Calu3 (cell line): ENCODE measurements around the gene C3orf52. TPM values are rescaled to one million over a fixed set of nuclear protein-coding genes. Genes with fewer than 3 reads are reported as not detected.

Source experiments
- BruUV-seq: library from RNA; stranded (reverse); fragments of 400-500 nt; replicated peaks from 2 replicates; lab custom pipeline; 2021; lab: Mats Ljungman, UMichigan
- CTCF ChIA-PET: fragments of 300-600 bp; sonication (Branson Sonifier 250); formaldehyde crosslinking; loops from one replicate; lab custom pipeline; 2022; ENCODE audit warnings: antibody characterized with exemption; lab: Charles Lee
- DNase-seq: peaks from one replicate; pipeline ENCODE4 v3.0.0; 2022
- H3K27ac Mint-ChIP-seq: one replicate; pipeline ENCODE4 v1.8.0; 2022; ENCODE audit warnings: mixed read lengths; ENCODE audit not compliant: unreplicated experiment
- H3K27me3 Mint-ChIP-seq: one replicate; pipeline ENCODE4 v1.8.0; 2022; ENCODE audit warnings: mixed read lengths; ENCODE audit not compliant: unreplicated experiment
- H3K36me3 Mint-ChIP-seq: one replicate; pipeline ENCODE4 v1.8.0; 2022; ENCODE audit warnings: mild to moderate bottlenecking, moderate library complexity, mixed read lengths; ENCODE audit not compliant: insufficient read depth, unreplicated experiment
- H3K4me1 Mint-ChIP-seq: one replicate; pipeline ENCODE4 v1.8.0; 2022; ENCODE audit warnings: mild to moderate bottlenecking, low read depth, mixed read lengths; ENCODE audit not compliant: unreplicated experiment
- H3K4me3 Mint-ChIP-seq: one replicate; pipeline ENCODE4 v1.8.0; 2022; ENCODE audit warnings: mild to moderate bottlenecking, low read depth, moderate library complexity, mixed read lengths; ENCODE audit not compliant: unreplicated experiment
- H3K9me3 Mint-ChIP-seq: one replicate; pipeline ENCODE4 v1.8.0; 2022; ENCODE audit warnings: low read depth, mixed read lengths; ENCODE audit not compliant: unreplicated experiment
- CTCF ChIP-seq: fragments of 200-600 bp; IDR thresholded peaks from one replicate; pipeline ENCODE4 v1.8.0; 2022; ENCODE audit warnings: antibody characterized with exemption; ENCODE audit not compliant: unreplicated experiment
- intact Hi-C: fragments of 100-400 bp; cut with micrococcal nuclease; formaldehyde crosslinking; loops from one replicate; pipeline ENCODE4 v1.10.0; 2022; ENCODE audit not compliant: unreplicated experiment
- total RNA-seq: library from RNA; stranded (reverse); gene quantifications from 2 replicates; pipeline ENCODE4 v1.2.3, GENCODE V29; 2022

Gene C3orf52
- total RNA-seq, 1 experiment from 2014 or later: 28.2 TPM

DNA sequence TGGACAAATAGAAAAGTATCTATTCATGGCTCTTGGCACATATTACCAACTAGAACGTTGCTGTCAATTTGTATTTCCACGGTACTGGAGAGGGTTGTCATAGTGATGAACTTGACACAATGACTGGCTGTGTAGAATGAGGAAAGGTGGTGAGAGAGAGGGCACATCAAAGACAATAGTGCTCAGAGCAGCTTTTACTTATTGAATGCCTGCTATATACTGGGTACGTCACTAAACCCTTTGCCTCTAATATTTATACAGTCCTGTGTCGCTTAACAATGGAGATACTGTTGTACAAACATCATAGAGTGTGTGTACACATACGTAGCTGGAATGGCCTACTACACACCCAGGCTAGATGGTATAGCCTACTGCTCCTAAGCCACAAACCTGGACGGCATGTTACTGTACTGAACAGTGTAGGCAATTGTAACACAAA, 43.3 kb upstream of the C3orf52 start:
- H3K4me3 Mint-ChIP-seq: no peak overlapping the region
- no peaks in the 10 kb centered on the region for H3K27me3 Mint-ChIP-seq
- DNase-seq: no peak
- intact Hi-C loops: loop anchor here (1.0 kb wide), 1 partner anchor 54 kb away; no protein-coding TSS in a partner anchor
- no peaks in the 10 kb centered on the region for H3K9me3 Mint-ChIP-seq
- TF ChIP-seq CTCF: no peak
- no peaks in the 10 kb centered on the region for H3K36me3 Mint-ChIP-seq
- BruUV-seq: no TSS peak
- H3K27ac Mint-ChIP-seq: no peak overlapping the region
- CTCF ChIA-PET: interaction anchor here (0.6 to 1.7 kb wide), 12 partner anchors 29 to 239 kb away, joined by 3 to 9 read pairs (median 4); partner anchors contain the start of gene ABHD10
- peaks cover 26% of the 10 kb centered on the region for H3K4me1 Mint-ChIP-seq

GRCh38 chr3:112043621-112044201, 42.5 kb upstream of the C3orf52 start:
- Mint-ChIP-seq H3K9me3 (no peaks in the 10 kb centered on the region), H3K4me1 (peaks cover 23% of the 10 kb centered on the region), H3K27me3 (no peaks in the 10 kb centered on the region), H3K4me3 (no peak overlapping the region), H3K27ac (no peak overlapping the region), H3K36me3 (no peaks in the 10 kb centered on the region)
- peak; percentile 59 for DNase-seq
- peak; percentile 38 for TF ChIP-seq CTCF
- BruUV-seq: no TSS peak
- intact Hi-C loops: loop anchor here (1.0 kb wide), 1 partner anchor 54 kb away; no protein-coding TSS in a partner anchor
- CTCF ChIA-PET: interaction anchor here (0.6 to 1.7 kb wide), 12 partner anchors 30 to 240 kb away, joined by 3 to 9 read pairs (median 4); partner anchors contain the start of gene ABHD10

DNA sequence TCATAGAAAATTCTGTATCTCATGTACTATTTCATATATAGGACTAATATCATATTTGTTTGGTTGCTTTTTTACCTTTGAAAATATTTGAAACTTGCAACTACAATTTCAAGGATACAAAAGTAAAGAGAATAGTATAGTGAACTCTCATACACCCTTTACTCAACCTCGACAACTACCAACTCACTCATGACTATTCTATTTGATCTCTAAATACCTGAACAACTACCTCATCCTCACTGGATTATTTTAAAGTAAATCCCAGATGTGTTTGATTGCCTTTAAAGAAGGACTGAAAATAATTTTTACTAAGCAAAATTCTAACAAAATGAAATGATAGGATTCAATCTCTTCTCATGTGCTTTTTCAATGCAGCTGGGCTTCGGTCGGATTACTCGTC, 39.6 kb upstream of the C3orf52 start:
- CTCF ChIA-PET: no interaction called here
- Mint-ChIP-seq H3K27me3 (no peaks in the 10 kb centered on the region), H3K4me3 (no peak overlapping the region), H3K27ac (no peak overlapping the region), H3K9me3 (no peaks in the 10 kb centered on the region), H3K4me1 (peaks cover 9% of the 10 kb centered on the region), H3K36me3 (no peaks in the 10 kb centered on the region)
- no peak for TF ChIP-seq CTCF
- no TSS peak for BruUV-seq
- no peak for DNase-seq
- intact Hi-C loops: no loop called here

DNA sequence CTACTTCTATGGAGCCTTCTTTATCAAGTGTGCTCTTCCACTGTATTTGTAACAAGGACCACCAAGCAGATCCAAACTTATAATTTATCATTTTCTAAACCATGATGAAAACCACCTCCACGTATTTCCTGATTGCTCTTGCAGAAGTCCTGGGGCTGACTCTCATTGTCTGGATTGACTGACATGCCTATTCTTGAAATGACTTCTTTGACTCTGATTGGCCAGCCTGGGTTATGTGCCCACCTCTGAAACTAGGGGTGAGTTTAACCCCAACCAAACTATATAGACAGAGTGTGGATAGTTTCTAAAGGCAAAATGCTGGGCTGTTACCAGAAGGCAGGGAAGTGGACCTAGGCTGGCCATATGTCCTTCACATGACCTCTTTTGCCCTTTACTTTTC, 38.9 kb upstream of the C3orf52 start:
- Mint-ChIP-seq H3K36me3 (no peaks in the 10 kb centered on the region), H3K9me3 (no peaks in the 10 kb centered on the region), H3K27ac (no peak overlapping the region), H3K4me1 (peaks cover 9% of the 10 kb centered on the region), H3K4me3 (no peak overlapping the region), H3K27me3 (no peaks in the 10 kb centered on the region)
- intact Hi-C loops: no loop called here
- CTCF ChIA-PET: no interaction called here
- BruUV-seq: no TSS peak
- no peak for TF ChIP-seq CTCF
- DNase-seq: no peak
